Measurements from ENCODE around the gene TLE1. TPM values are rescaled to one million over a fixed set of nuclear protein-coding genes. Genes with fewer than 3 reads are reported as not detected.

TLE1 gene
- total and polyA plus RNA-seq, 9 of the 15 experiments (the other 6 are each of a cell fraction or from before 2014, with no cell fraction given): 0.11 TPM; not detected in 8

DNA sequence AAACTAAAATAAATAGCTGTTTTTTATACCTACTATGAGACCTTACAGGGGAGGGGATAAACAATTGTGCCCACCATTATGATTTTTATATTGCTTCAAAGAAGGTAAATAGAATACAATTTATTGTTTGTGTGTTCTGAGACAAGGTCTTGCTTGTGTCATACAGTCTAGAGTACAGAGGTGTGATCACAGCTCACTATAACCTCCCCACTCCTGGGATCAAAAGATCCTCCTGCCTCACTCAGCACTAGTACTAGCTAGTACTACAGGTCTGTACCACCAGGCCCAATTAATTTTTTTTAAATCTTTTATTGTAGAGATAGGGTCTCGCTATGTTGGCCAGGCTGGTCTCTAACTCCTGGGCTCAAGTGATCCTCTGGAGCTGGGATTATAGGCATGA lies 11.3 kb downstream of the TLE1 start:
- Histone ChIP-seq H3K9me1 (ENCODE audit: control insufficient read depth, insufficient read depth, low read length) (no peaks in the 10 kb centered on the region), H3K36me3 (ENCODE audit: control insufficient read depth, insufficient read depth, low read length) (no peaks in the 10 kb centered on the region), H3K27ac (ENCODE audit: extremely low read depth, low read depth, low read length) (no peak overlapping the region), H3K4me2 (ENCODE audit: insufficient read depth, low read length) (no peak overlapping the region), H2AFZ (ENCODE audit: low read depth, low read length) (no peak overlapping the region), H3K9ac (ENCODE audit: insufficient read depth in 1 of 2, low read depth in 2 of 2, low read length in 2 of 2) (no peak overlapping the region), H4K20me1 (replicated peaks; ENCODE audit: control insufficient read depth, insufficient read depth, low read length) (no peaks in the 10 kb centered on the region), H3K4me1 (replicated peaks in 1 of 2; ENCODE audit: control insufficient read depth in 2 of 2, insufficient read depth in 2 of 2, low read length in 2 of 2) (no peaks in the 10 kb centered on the region), H3K79me2 (ENCODE audit: control insufficient read depth, insufficient read depth, low read length) (no peaks in the 10 kb centered on the region), H3K27me3 (ENCODE audit: control insufficient read depth in 2 of 2, insufficient read depth in 2 of 2, low read length in 2 of 2) (no peaks in the 10 kb centered on the region), H3K4me3 (no peak overlapping the region), H3K9me3 (replicated peaks; ENCODE audit: control insufficient read depth, insufficient read depth, low read depth, low read length) (no peaks in the 10 kb centered on the region)
- TF ChIP-seq, protein P1, sequence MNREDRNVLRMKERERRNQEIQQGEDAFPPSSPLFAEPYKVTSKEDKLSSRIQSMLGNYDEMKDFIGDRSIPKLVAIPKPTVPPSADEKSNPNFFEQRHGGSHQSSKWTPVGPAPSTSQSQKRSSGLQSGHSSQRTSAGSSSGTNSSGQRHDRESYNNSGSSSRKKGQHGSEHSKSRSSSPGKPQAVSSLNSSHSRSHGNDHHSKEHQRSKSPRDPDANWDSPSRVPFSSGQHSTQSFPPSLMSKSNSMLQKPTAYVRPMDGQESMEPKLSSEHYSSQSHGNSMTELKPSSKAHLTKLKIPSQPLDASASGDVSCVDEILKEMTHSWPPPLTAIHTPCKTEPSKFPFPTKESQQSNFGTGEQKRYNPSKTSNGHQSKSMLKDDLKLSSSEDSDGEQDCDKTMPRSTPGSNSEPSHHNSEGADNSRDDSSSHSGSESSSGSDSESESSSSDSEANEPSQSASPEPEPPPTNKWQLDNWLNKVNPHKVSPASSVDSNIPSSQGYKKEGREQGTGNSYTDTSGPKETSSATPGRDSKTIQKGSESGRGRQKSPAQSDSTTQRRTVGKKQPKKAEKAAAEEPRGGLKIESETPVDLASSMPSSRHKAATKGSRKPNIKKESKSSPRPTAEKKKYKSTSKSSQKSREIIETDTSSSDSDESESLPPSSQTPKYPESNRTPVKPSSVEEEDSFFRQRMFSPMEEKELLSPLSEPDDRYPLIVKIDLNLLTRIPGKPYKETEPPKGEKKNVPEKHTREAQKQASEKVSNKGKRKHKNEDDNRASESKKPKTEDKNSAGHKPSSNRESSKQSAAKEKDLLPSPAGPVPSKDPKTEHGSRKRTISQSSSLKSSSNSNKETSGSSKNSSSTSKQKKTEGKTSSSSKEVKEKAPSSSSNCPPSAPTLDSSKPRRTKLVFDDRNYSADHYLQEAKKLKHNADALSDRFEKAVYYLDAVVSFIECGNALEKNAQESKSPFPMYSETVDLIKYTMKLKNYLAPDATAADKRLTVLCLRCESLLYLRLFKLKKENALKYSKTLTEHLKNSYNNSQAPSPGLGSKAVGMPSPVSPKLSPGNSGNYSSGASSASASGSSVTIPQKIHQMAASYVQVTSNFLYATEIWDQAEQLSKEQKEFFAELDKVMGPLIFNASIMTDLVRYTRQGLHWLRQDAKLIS (CRISPR knock-in tag; IDR thresholded peaks at IDR 0.05): no peak
- TF ChIP-seq HIVEP1 (CRISPR knock-in tag; IDR thresholded peaks at IDR 0.05) (no peak), ZBTB7A (IDR thresholded peaks at IDR 0.05; ENCODE audit: borderline replicate concordance, control insufficient read depth, low read depth, low read length) (no peak), ZFPM2 (CRISPR knock-in tag; IDR thresholded peaks at IDR 0.05) (no peak), TAF7 (tag; IDR thresholded peaks at IDR 0.05) (no peak), SMAD1 (IDR thresholded peaks at IDR 0.05; ENCODE audit: low read depth, low read length, partially characterized antibody) (no peak), ZFP36 (IDR thresholded peaks at IDR 0.05; ENCODE audit: low read depth, low read length, partially characterized antibody) (no peak), PTBP1 (IDR thresholded peaks at IDR 0.05; ENCODE audit: low read depth, low read length) (no peak), ZEB2 (IDR thresholded peaks at IDR 0.05) (no peak)
- TF ChIP-seq, protein P2, sequence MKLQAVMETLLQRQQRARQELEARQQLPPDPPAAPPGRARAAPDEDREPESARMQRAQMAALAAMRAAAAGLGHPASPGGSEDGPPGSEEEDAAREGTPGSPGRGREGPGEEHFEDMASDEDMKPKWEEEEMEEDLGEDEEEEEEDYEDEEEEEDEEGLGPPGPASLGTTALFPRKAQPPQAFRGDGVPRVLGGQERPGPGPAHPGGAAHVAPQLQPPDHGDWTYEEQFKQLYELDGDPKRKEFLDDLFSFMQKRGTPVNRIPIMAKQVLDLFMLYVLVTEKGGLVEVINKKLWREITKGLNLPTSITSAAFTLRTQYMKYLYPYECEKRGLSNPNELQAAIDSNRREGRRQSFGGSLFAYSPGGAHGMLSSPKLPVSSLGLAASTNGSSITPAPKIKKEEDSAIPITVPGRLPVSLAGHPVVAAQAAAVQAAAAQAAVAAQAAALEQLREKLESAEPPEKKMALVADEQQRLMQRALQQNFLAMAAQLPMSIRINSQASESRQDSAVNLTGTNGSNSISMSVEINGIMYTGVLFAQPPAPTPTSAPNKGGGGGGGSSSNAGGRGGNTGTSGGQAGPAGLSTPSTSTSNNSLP (IDR thresholded peaks at IDR 0.05; ENCODE audit: borderline replicate concordance, low read depth, low read length): no peak
- TF ChIP-seq, protein P3, sequence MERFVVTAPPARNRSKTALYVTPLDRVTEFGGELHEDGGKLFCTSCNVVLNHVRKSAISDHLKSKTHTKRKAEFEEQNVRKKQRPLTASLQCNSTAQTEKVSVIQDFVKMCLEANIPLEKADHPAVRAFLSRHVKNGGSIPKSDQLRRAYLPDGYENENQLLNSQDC (CRISPR knock-in tag; IDR thresholded peaks at IDR 0.05): no peak
- TF ChIP-seq, protein P4, sequence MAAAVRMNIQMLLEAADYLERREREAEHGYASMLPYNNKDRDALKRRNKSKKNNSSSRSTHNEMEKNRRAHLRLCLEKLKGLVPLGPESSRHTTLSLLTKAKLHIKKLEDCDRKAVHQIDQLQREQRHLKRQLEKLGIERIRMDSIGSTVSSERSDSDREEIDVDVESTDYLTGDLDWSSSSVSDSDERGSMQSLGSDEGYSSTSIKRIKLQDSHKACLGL (CRISPR knock-in tag; IDR thresholded peaks at IDR 0.05; ENCODE audit: borderline replicate concordance, poor library complexity, severe bottlenecking): no peak
- TF ChIP-seq, protein P5, sequence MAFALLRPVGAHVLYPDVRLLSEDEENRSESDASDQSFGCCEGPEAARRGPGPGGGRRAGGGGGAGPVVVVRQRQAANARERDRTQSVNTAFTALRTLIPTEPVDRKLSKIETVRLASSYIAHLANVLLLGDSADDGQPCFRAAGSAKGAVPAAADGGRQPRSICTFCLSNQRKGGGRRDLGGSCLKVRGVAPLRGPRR (CRISPR knock-in tag; IDR thresholded peaks at IDR 0.05): no peak
- intact Hi-C loops (cut with micrococcal nuclease) (no loop called here), in situ Hi-C loops (cut with MboI) (no loop called here)
- no TSS peak for BruUV-seq (replicated peaks)
- ATAC-seq (no peak), FAIRE-seq (no peak), DNase-seq (ENCODE audit: extremely low read depth in 1 of 4, low spot score in 3 of 4) (no peak)
- 0% methylated on average over 1 of the region's 1 CpG for WGBS (ENCODE audit: insufficient coverage, low coverage, missing lambda C conversion rate)
- ChIA-PET CTCF (ENCODE audit: low intra/inter-chr PET ratio) (no interaction called here), POLR2A (no interaction called here)
